HepG2 (cell line): ENCODE measurements around the gene LRP1-AS. TPM values are rescaled to one million over a fixed set of nuclear protein-coding genes. Genes with fewer than 3 reads are reported as not detected.

Experiments used
- ATAC-seq: fragments of 200-7000 bp; cut with Tn5 transposase; 3 replicates; pipeline ENCODE4 v1.9.1; 2020; ENCODE audit warnings: mild to moderate bottlenecking, moderate library complexity
- BruUV-seq: library from RNA; stranded (reverse); fragments of 400-500 nt; replicated peaks from 2 replicates; lab custom pipeline; 2021; lab: Mats Ljungman, UMichigan
- CTCF ChIA-PET: fragments of 300-600 bp; formaldehyde crosslinking; extraction: SDS; loops from one replicate; lab custom pipeline; 2021; ENCODE audit warnings: low total read pairs, inconsistent platforms, low intra/inter-chr PET ratio; lab: Yijun Ruan, JAX
- POLR2A ChIA-PET: fragments of 350-600 bp; sonication (Branson Sonifier 250); formaldehyde crosslinking; loops from one replicate; lab custom pipeline; 2020; ENCODE audit warnings: antibody characterized with exemption, inconsistent platforms; lab: Yijun Ruan, JAX
- DNase-seq: peaks from one replicate; pipeline ENCODE4 v3.0.0-alpha.2; 2015; ENCODE audit warnings: low spot score
- FAIRE-seq: peaks from 3 replicates; lab custom pipeline; 2011; peaks lifted over from hg19 to GRCh38; lab: Jason Lieb, UNC
- H2AFZ ChIP-seq: one replicate; pipeline ENCODE4 v1.6.1; 2011; ENCODE audit warnings: low read length, inconsistent platforms
- H3K27ac ChIP-seq: fragments of 300-600 bp; 3 replicates; pipeline ENCODE4 v1.8.0; 2011; ENCODE audit warnings: mixed run types, mild to moderate bottlenecking, mixed read lengths, low read length, inconsistent platforms; ENCODE audit not compliant: insufficient read depth; ENCODE audit errors: extremely low read length
- H3K27me3 ChIP-seq, 2 experiments: fragments of 200-600 bp in 1 of 2; 2 replicates in 1 of 2; 3 replicates in 1 of 2; pipeline versions ENCODE4 v1.6.0 to v1.8.0; 2011; ENCODE audit warnings: low read length in 2 of 2, mild to moderate bottlenecking in 2 of 2, moderate library complexity in 2 of 2, inconsistent platforms in 1 of 2; ENCODE audit not compliant: insufficient read depth in 2 of 2, control insufficient read depth in 1 of 2
- H3K36me3 ChIP-seq, 2 experiments: fragments of 200-600 bp in 1 of 2; replicated peaks in 1 of 2; 2 replicates in 1 of 2; 3 replicates in 1 of 2; pipeline versions ENCODE4 v1.5.1 to v1.8.0; 2011; ENCODE audit warnings: low read length in 2 of 2, inconsistent platforms in 1 of 2; ENCODE audit not compliant: insufficient read depth in 2 of 2, control insufficient read depth in 1 of 2
- H3K4me1 ChIP-seq: 2 replicates; pipeline ENCODE4 v1.5.1; 2012; ENCODE audit warnings: low read length, inconsistent platforms; ENCODE audit not compliant: insufficient read depth
- H3K4me2 ChIP-seq: 2 replicates; pipeline ENCODE4 v1.6.0; 2011; ENCODE audit warnings: low read depth, low read length, inconsistent platforms
- H3K4me3 ChIP-seq, 3 experiments: fragments of 200-600 bp in 1 of 3; sonication (generic), shearing (Covaris generic) in 1 of 3; replicated peaks in 1 of 3; 2 replicates each; pipeline ENCODE4 v1.5.1; 2011 to 2016; ENCODE audit warnings: low read length in 3 of 3, inconsistent platforms in 2 of 3, low read depth in 2 of 3, mild to moderate bottlenecking in 2 of 3, control low read depth in 1 of 3, mixed read lengths in 1 of 3; ENCODE audit not compliant: insufficient read depth in 1 of 3
- H3K79me2 ChIP-seq: one replicate; pipeline ENCODE4 v1.6.1; 2011; ENCODE audit warnings: low read length, inconsistent platforms; ENCODE audit not compliant: insufficient read depth
- H3K9ac ChIP-seq: 2 replicates; pipeline ENCODE4 v1.6.0; 2011; ENCODE audit warnings: mild to moderate bottlenecking, low read depth, low read length, inconsistent platforms; ENCODE audit not compliant: insufficient read depth
- H3K9me3 ChIP-seq: 2 replicates; pipeline ENCODE4 v1.5.1; 2012; ENCODE audit warnings: mild to moderate bottlenecking, low read length
- H4K20me1 ChIP-seq: 2 replicates; pipeline ENCODE4 v1.6.0; 2011; ENCODE audit warnings: inconsistent platforms, mild to moderate bottlenecking, low read length, moderate library complexity; ENCODE audit not compliant: insufficient read depth
- ATF4 ChIP-seq, 2 experiments: fragments of 450-650 bp in 1 of 2; sonication (generic) in 1 of 2; formaldehyde crosslinking; IDR thresholded peaks; 2 replicates each; pipeline versions ENCODE4 v1.5.0 to v1.8.0; 2020 to 2022; ENCODE audit warnings: mild to moderate bottlenecking in 1 of 2, missing genetic modification reagents in 1 of 2
- ATF7-NPFF ChIP-seq: sonication (generic); formaldehyde crosslinking; IDR thresholded peaks from 2 replicates; pipeline ENCODE4 v1.8.1; 2023; ENCODE audit warnings: mild to moderate bottlenecking, low read depth, missing genetic modification reagents, moderate library complexity
- FOSL2 ChIP-seq: sonication (generic); formaldehyde crosslinking; IDR thresholded peaks from 2 replicates; pipeline ENCODE4 v1.4.0; 2020; ENCODE audit warnings: missing genetic modification reagents
- KAT7 ChIP-seq: IDR thresholded peaks from 2 replicates; pipeline ENCODE4 v1.6.1; 2018; ENCODE audit warnings: borderline replicate concordance, missing compliant biosample characterization
- KDM3A ChIP-seq: IDR thresholded peaks from 2 replicates; pipeline ENCODE4 v1.6.1; 2018; ENCODE audit warnings: low read depth, missing compliant biosample characterization
- MLX ChIP-seq: IDR thresholded peaks from 2 replicates; pipeline ENCODE4 v1.6.1; 2016
- POGZ ChIP-seq: sonication (generic); formaldehyde crosslinking; IDR thresholded peaks from 2 replicates; pipeline ENCODE4 v1.4.0; 2020; ENCODE audit warnings: mild to moderate bottlenecking, missing genetic modification reagents
- REL ChIP-seq: sonication (generic); formaldehyde crosslinking; conservative IDR thresholded peaks from 2 replicates; pipeline ENCODE4 v1.8.0; 2022; ENCODE audit warnings: mild to moderate bottlenecking, missing genetic modification reagents, moderate library complexity
- ZFAT ChIP-seq: sonication (generic); formaldehyde crosslinking; conservative IDR thresholded peaks from 2 replicates; pipeline ENCODE4 v1.8.1; 2023; ENCODE audit warnings: missing genetic modification reagents, inconsistent platforms
- ZMAT3 ChIP-seq: sonication (generic); formaldehyde crosslinking; conservative IDR thresholded peaks from 2 replicates; pipeline ENCODE4 v1.7.0; 2021; ENCODE audit warnings: missing genetic modification reagents
- ZNF414 ChIP-seq: sonication (generic); formaldehyde crosslinking; IDR thresholded peaks from 2 replicates; pipeline ENCODE4 v1.5.0; 2020; ENCODE audit warnings: missing genetic modification reagents
- WGBS: methylation state at CpG from one replicate; pipeline ENCODE4 v1.1.6; 2017; ENCODE audit warnings: low lambda C conversion rate; 5-methylcytosine and 5-hydroxymethylcytosine counted together
- in situ Hi-C: cut with HindIII; loops from 2 replicates; pipeline ENCODE4 v1.10.0; 2017; ENCODE audit warnings: low pct_unique_long_range_greater_than_20kb; ENCODE audit not compliant: extremely low pct_ligation_motif_present
- intact Hi-C: fragments of 100-400 bp; cut with micrococcal nuclease; formaldehyde crosslinking; loops from one replicate; pipeline ENCODE4 v1.10.0; 2022; ENCODE audit not compliant: unreplicated experiment
- polyA plus RNA-seq, 8 experiments: library from polyadenylated mRNA; depleted of rRNA in 3 of 8; stranded (reverse) in 7 of 8; unstranded in 1 of 8; fragments of >200 nt; fragmentation: Illumina TruSeq in 4 of 8; extraction: Trizol in 4 of 8; gene quantifications; 2 replicates each; pipeline versions ENCODE4 v1.2.1 to v1.2.3, GENCODE V29; 2011 to 2016; ENCODE audit warnings: low read depth in 4 of 8, missing spikeins in 1 of 8, mixed read lengths in 1 of 8; ENCODE audit not compliant: insufficient read depth in 1 of 8
- total RNA-seq, 5 experiments: library from RNA; depleted of rRNA; stranded (reverse); fragments of >200 nt; fragmentation: Illumina TruSeq; extraction: Trizol; gene quantifications; 2 replicates each; pipeline ENCODE4 v1.2.3, GENCODE V29; 2016; ENCODE audit warnings: low read depth in 1 of 5
- TF ChIP-seq, protein P1 (sequence below), 2 experiments: sonication (generic) in 1 of 2; formaldehyde crosslinking in 1 of 2; IDR thresholded peaks; 2 replicates each; pipeline versions ENCODE4 v1.4.0 to v1.6.1; 2016 to 2020; ENCODE audit warnings: borderline replicate concordance in 1 of 2, low read depth in 1 of 2, mild to moderate bottlenecking in 1 of 2, missing genetic modification reagents in 1 of 2
- TF ChIP-seq, protein P2 (sequence below): sonication (generic); formaldehyde crosslinking; IDR thresholded peaks from 2 replicates; pipeline ENCODE4 v1.4.0; 2020; ENCODE audit warnings: mild to moderate bottlenecking, low read depth, missing genetic modification reagents

The LRP1-AS gene
- total and polyA plus RNA-seq, 2 of the 13 experiments (the other 11 are each of a cell fraction or from before 2014, with no cell fraction given) = 0.20 TPM; not detected in 1

DNA sequence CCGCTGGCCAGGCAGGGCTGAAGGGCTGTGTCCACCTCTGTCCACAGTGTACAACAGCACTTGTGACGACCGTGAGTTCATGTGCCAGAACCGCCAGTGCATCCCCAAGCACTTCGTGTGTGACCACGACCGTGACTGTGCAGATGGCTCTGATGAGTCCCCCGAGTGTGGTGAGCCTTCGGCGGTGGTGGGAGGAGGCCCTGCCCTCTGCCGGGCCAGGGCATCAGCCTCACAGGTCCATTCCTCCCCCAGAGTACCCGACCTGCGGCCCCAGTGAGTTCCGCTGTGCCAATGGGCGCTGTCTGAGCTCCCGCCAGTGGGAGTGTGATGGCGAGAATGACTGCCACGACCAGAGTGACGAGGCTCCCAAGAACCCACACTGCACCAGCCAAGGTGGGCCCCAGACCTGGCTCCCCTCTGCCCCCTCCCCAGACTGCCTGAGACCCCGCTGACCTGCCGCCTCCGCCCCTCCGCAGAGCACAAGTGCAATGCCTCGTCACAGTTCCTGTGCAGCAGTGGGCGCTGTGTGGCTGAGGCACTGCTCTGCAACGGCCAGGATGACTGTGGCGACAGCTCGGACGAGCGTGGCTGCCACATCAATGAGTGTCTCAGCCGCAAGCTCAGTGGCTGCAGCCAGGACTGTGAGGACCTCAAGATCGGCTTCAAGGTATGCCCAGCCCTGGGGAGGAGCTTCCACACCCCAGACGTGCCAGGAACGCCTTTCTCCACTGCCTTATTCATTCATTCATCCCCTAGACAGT is 48.4 kb upstream of the LRP1-AS start (continued):
- TF ChIP-seq, protein P1, sequence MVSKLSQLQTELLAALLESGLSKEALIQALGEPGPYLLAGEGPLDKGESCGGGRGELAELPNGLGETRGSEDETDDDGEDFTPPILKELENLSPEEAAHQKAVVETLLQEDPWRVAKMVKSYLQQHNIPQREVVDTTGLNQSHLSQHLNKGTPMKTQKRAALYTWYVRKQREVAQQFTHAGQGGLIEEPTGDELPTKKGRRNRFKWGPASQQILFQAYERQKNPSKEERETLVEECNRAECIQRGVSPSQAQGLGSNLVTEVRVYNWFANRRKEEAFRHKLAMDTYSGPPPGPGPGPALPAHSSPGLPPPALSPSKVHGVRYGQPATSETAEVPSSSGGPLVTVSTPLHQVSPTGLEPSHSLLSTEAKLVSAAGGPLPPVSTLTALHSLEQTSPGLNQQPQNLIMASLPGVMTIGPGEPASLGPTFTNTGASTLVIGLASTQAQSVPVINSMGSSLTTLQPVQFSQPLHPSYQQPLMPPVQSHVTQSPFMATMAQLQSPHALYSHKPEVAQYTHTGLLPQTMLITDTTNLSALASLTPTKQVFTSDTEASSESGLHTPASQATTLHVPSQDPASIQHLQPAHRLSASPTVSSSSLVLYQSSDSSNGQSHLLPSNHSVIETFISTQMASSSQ (IDR thresholded peaks at IDR 0.05; ENCODE audit: low read depth) = no peak
- TF ChIP-seq, protein P1 (CRISPR knock-in tag; IDR thresholded peaks at IDR 0.05; ENCODE audit: borderline replicate concordance) = no peak

- intact Hi-C loops (no loop called here), in situ Hi-C loops (no loop called here)
- H3K4me2 ChIP-seq = no peak overlapping the region
- no peak overlapping the region for H2AFZ ChIP-seq
- H4K20me1 ChIP-seq = no peaks in the 10 kb centered on the region
- H3K9ac ChIP-seq = no peak overlapping the region
- DNase-seq (no peak), FAIRE-seq (no peak), ATAC-seq (no peak)
- no peak overlapping the region for H3K27ac ChIP-seq
- ChIA-PET POLR2A (no interaction called here), CTCF (interaction anchor here (1.1 kb wide), 1 partner anchor 12 kb away, joined by 3 read pairs; no protein-coding TSS in a partner anchor)
- WGBS = over 99% methylated on average over 15 of the region's 19 CpGs
- no peak overlapping the region for H3K4me3 ChIP-seq
- peaks cover 80 to 100% of the 10 kb centered on the region in 2 experiments for H3K36me3 ChIP-seq
- no peaks in the 10 kb centered on the region for H3K79me2 ChIP-seq
- BruUV-seq = no TSS peak
- no peaks in the 10 kb centered on the region for H3K27me3 ChIP-seq
- no peaks in the 10 kb centered on the region for H3K4me1 ChIP-seq
- no peaks in the 10 kb centered on the region for H3K9me3 ChIP-seq
- no peak for TF ChIP-seq FOSL2 (CRISPR knock-in tag)
- no peak for TF ChIP-seq ZMAT3 (CRISPR knock-in tag)
- no peak for TF ChIP-seq REL (CRISPR knock-in tag)
- no peak for TF ChIP-seq ZNF414 (CRISPR knock-in tag)
- TF ChIP-seq MLX (CRISPR knock-in tag) = no peak
- no peak for TF ChIP-seq ZFAT (CRISPR knock-in tag)
- TF ChIP-seq KAT7 = no peak
- no peak for TF ChIP-seq KDM3A
- TF ChIP-seq, protein P2, sequence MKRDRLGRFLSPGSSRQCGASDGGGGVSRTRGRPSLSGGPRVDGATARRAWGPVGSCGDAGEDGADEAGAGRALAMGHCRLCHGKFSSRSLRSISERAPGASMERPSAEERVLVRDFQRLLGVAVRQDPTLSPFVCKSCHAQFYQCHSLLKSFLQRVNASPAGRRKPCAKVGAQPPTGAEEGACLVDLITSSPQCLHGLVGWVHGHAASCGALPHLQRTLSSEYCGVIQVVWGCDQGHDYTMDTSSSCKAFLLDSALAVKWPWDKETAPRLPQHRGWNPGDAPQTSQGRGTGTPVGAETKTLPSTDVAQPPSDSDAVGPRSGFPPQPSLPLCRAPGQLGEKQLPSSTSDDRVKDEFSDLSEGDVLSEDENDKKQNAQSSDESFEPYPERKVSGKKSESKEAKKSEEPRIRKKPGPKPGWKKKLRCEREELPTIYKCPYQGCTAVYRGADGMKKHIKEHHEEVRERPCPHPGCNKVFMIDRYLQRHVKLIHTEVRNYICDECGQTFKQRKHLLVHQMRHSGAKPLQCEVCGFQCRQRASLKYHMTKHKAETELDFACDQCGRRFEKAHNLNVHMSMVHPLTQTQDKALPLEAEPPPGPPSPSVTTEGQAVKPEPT (CRISPR knock-in tag) = no peak
- TF ChIP-seq ATF4 (CRISPR knock-in tag; IDR thresholded peaks at IDR 0.05) = no peak
- TF ChIP-seq ATF7-NPFF = no peak
- no peak for TF ChIP-seq POGZ (CRISPR knock-in tag)
Measured at GRCh38 chr12:57195186-57195585, 47.8 kb upstream of the LRP1-AS start.
